ENCODE data around the gene UVSSA.
"Not testable (repeated sequence)": the region's sequence is repeated elsewhere in the genome, so short reads cannot be mapped to it uniquely, and the experiment has no call there.

UVSSA gene

DNA sequence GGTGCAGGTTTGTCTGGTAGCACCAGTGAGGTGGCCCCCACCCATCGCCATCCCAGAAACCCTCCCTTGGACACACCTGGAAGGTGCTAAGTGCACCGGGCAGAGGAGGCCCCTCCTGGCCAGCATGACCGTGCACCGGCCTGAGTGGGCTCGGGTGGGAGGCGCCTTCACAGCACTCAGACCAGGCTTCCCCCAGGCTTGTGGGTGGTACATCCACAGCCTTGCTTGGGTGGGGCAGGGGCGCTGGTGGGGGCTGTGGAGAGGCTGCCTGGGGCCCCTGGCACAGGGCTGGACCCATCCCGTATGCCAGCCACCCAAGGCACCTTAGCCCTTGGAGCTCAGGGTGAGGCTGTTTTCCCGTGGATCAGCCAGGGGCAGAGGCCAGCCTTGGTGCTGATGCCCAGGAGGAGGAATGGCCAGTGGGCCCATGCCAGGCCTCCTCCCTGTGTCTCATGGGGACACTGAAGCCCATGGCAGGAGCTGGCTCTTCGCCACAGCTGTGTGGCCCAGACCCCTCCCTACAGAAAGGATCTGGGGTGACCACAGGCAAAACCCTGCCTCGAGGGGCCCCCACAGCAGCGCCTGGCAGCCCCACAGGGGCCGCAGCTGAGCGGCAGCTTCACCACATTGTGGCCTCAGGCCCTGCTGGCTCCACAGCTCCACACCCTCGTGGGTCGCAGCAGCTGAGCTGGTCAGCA is 37.8 kb downstream of the UVSSA start:
- TF ChIP-seq, protein P1, sequence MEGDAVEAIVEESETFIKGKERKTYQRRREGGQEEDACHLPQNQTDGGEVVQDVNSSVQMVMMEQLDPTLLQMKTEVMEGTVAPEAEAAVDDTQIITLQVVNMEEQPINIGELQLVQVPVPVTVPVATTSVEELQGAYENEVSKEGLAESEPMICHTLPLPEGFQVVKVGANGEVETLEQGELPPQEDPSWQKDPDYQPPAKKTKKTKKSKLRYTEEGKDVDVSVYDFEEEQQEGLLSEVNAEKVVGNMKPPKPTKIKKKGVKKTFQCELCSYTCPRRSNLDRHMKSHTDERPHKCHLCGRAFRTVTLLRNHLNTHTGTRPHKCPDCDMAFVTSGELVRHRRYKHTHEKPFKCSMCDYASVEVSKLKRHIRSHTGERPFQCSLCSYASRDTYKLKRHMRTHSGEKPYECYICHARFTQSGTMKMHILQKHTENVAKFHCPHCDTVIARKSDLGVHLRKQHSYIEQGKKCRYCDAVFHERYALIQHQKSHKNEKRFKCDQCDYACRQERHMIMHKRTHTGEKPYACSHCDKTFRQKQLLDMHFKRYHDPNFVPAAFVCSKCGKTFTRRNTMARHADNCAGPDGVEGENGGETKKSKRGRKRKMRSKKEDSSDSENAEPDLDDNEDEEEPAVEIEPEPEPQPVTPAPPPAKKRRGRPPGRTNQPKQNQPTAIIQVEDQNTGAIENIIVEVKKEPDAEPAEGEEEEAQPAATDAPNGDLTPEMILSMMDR (IDR thresholded peaks at IDR 0.05; ENCODE audit: control extremely low read depth, extremely low read depth, low read depth, missing control alignments) = no peak
- POLR2A ChIA-PET = no interaction called here
- CTCF ChIA-PET = no interaction called here
- DNase-seq (ENCODE audit: extremely low spot score) = no peak

DNA sequence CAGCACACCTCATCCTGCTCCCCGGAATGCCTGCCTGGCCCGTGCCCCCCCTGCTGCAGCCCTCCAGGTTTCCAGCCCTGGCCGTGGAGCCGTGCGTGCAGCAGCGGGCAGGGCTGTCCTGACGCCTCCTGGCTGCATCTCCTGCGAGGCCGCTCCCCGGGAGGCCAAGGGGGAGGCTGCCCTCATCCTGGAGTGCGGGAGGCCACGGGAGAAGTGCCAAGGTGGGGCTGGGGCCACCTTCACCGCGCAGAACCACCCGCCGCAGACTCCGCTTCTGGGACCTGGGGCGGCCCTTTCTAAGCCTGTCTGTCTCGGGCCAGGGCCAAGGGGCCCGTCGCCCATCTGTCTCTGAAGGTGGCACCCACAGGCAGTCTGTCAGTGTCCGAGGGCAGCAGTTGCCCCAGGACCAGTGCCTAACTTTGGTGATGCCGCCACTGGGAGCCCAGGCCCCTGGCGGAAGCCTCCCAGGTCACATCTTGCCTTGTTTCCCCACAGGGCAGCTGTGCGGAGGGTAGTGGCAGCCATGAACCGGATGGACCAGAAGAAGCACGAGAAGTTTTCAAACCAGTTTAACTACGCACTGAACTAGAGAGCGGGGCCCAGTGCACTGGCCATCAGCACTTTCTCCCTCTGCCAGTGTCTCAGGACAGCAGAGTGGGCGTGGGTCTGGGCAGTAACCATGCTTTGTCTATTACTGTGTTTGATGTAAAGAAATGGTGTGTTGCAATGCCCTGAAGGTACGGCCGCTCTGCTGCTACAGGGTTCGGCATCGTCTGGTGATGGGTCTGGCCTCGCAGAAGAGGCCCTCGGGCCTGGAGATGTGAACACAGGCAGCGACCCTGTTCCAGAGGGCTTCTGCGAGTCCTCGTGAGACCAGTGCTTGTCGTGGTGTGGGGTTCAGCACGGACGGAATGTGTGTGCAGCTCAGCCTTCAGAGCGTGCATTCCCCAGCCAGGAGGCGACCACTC is 38.6 kb downstream of the UVSSA start:
- no peak for DNase-seq (ENCODE audit: extremely low spot score)
- ChIA-PET POLR2A (no interaction called here), CTCF (no interaction called here)
- TF ChIP-seq, protein P1 (IDR thresholded peaks at IDR 0.05; ENCODE audit: control extremely low read depth, extremely low read depth, low read depth, missing control alignments) = no peak

DNA sequence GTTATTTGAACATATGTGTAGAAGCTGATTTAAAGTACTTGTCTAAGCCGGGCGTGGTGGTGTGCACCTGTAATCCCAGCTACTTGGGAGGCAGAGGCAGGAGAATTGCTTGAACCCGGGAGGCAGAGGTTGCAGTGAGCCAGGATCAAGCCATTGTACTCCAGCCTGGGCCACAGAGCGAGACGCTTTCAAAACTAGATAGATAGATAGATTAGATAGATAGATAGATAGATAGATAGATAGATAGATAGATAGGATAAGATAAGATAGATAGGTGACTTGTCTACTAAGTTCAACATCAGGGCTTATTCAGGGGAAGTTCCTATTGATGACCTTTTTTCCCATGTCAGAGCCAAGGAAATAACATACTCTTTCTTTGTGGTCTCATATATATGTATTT is 46.4 kb downstream of the UVSSA start:
- POLR2A ChIA-PET = not testable (repeated sequence)

DNA sequence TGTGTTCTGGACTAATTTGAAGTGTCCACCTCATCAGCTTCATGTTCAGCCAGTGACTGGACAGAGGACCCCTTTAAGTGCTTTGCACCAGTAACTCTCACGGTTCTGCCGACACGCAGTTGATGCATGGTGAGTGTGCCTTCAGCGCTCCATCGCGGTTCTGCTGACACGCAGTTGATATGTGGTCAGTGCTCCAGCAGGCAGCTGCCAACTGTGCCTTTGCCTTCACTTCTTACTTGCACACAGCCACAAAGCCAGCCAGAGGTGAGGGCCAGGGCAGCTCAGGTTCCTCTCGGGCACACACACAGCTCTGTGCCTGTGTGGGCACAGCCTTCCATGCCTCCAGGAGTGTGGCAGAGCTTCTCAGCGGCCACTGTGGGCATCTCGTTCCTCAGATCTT is 46.9 kb downstream of the UVSSA start:
- TF ChIP-seq, protein P1 (IDR thresholded peaks at IDR 0.05; ENCODE audit: control extremely low read depth, extremely low read depth, low read depth, missing control alignments) = no peak
- ChIA-PET POLR2A (no interaction called here), CTCF (no interaction called here)
- no peak for DNase-seq (ENCODE audit: extremely low spot score)

More for the DNA sequence above, 46.4 kb downstream of the UVSSA start:
- CTCF ChIA-PET; DNase-seq (ENCODE audit: extremely low spot score): not testable (repeated sequence)

DNA sequence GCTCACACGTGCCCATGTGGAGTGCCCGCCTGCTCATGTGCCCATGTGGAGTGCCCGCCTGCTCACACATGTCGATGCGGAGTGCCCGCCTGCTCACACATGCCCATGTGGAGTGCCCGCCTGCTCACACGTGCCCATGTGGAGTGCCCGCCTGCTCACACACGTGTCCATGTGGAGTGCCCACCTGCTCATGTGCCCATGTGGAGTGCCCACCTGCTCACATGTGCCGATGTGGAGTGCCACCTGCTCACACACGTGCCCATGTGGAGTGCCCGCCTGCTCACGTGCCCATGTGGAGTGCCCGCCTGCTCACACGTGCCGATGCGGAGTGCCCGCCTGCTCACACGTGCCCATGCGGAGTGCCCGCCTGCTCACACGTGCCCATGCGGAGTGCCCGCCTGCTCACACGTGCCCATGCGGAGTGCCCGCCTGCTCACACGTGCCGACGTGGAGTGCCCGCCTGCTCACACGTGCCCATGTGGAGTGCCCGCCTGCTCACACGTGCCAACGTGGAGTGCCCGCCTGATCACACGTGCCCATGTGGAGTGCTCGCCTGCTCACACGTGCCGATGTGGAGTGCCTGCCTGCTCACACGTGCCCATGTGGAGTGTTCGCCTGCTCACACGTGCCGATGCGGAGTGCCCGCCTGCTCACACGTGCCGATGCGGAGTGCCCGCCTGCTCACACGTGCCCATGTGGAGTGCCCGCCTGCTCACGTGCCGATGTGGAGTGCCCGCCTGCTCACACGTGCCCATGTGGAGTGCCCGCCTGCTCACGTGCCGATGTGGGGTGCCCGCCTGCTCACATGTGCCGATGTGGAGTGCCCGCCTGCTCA is 47.8 kb downstream of the UVSSA start:
- DNase-seq (ENCODE audit: extremely low spot score); CTCF ChIA-PET; POLR2A ChIA-PET: not testable (repeated sequence)

DNA sequence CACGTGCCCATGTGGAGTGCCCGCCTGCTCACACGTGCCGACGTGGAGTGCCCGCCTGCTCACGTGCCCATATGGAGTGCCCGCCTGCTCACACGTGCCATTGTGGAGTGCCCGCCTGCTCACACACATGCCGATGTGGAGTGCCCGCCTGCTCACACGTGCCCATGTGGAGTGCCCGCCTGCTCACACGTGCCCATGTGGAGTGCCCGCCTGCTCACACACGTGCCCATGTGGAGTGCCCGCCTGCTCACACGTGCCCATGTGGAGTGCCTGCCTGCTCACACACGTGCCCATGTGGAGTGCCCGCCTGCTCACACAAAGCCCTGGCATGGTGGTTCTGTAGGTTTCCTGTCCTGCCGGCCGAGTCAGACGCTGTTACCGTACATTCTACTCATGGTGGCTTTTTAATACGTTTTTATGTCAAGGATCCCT is 48.4 kb downstream of the UVSSA start:
- POLR2A ChIA-PET; DNase-seq (ENCODE audit: extremely low spot score); CTCF ChIA-PET: not testable (repeated sequence)

- POLR2A ChIA-PET = no interaction called here
- TF ChIP-seq, protein P1 (IDR thresholded peaks at IDR 0.05; ENCODE audit: control extremely low read depth, extremely low read depth, low read depth, missing control alignments) = no peak
- CTCF ChIA-PET = no interaction called here
- no peak for DNase-seq (ENCODE audit: extremely low spot score)
Observed at GRCh38 chr4:1395941-1396805, 49.2 kb downstream of the UVSSA start.

Measured in GM10248 (cell line).